Endothelial cell of umbilical vein (primary cell): ENCODE measurements around the gene ADA. TPM values are rescaled to one million over a fixed set of nuclear protein-coding genes. Genes with fewer than 3 reads are reported as not detected.

Experiments
- BruUV-seq: library from RNA; stranded (reverse); fragments of 400-500 nt; replicated peaks from 2 replicates; lab custom pipeline; 2021; lab: Mats Ljungman, UMichigan
- CTCF ChIA-PET: fragments of 300-600, 350-600 bp; sonication (Branson Sonifier 250); formaldehyde crosslinking; loops from one replicate; lab custom pipeline; 2021; ENCODE audit warnings: antibody characterized with exemption, inconsistent platforms; lab: Charles Lee
- POLR2A ChIA-PET: fragments of 300-600, 350-600 bp; sonication (Branson Sonifier 250); formaldehyde crosslinking; loops from one replicate; lab custom pipeline; 2021; ENCODE audit warnings: antibody characterized with exemption, inconsistent platforms; lab: Charles Lee
- DNase-seq: peaks from one replicate; pipeline ENCODE4 v3.0.0-alpha.2; 2011; ENCODE audit warnings: low read depth, low spot score
- FAIRE-seq: peaks from 2 replicates; lab custom pipeline; 2011; peaks lifted over from hg19 to GRCh38; lab: Jason Lieb, UNC
- H2AFZ ChIP-seq: 2 replicates; pipeline ENCODE4 v1.6.0; 2012; ENCODE audit warnings: low read depth, low read length, control low read depth, inconsistent platforms
- H3K27ac ChIP-seq: 2 replicates; pipeline ENCODE4 v1.5.1; 2011; ENCODE audit warnings: low read depth, mild to moderate bottlenecking, control low read depth, low read length, moderate library complexity; ENCODE audit not compliant: insufficient read depth
- H3K27me3 ChIP-seq, 2 experiments: 2 replicates each; pipeline versions ENCODE4 v1.6.0 to v1.6.1; 2011; ENCODE audit warnings: low read length in 2 of 2, mixed read lengths in 1 of 2; ENCODE audit not compliant: control insufficient read depth in 2 of 2, insufficient read depth in 2 of 2
- H3K36me3 ChIP-seq, 2 experiments: 2 replicates in 1 of 2; 3 replicates in 1 of 2; pipeline ENCODE4 v1.5.1; 2011; ENCODE audit warnings: low read length in 2 of 2, mild to moderate bottlenecking in 1 of 2, moderate library complexity in 1 of 2; ENCODE audit not compliant: control insufficient read depth in 2 of 2, insufficient read depth in 2 of 2; ENCODE audit errors: extremely low read depth in 1 of 2
- H3K4me1 ChIP-seq: 3 replicates; pipeline ENCODE4 v1.5.1; 2011; ENCODE audit warnings: mild to moderate bottlenecking, low read length; ENCODE audit not compliant: control insufficient read depth, insufficient read depth; ENCODE audit errors: extremely low read depth
- H3K4me2 ChIP-seq: 2 replicates; pipeline ENCODE4 v1.6.1; 2011; ENCODE audit warnings: low read length, control low read depth, mixed read lengths; ENCODE audit not compliant: insufficient read depth
- H3K4me3 ChIP-seq, 3 experiments: fragments of 200-600 bp in 1 of 3; sonication (generic), shearing (Covaris generic) in 1 of 3; replicated peaks in 1 of 3; 2 replicates each; pipeline ENCODE4 v1.5.1; 2011 to 2016; ENCODE audit warnings: control low read depth in 3 of 3, low read length in 3 of 3, mild to moderate bottlenecking in 2 of 3, inconsistent platforms in 1 of 3, low read depth in 1 of 3, moderate library complexity in 1 of 3; ENCODE audit not compliant: insufficient read depth in 1 of 3
- H3K79me2 ChIP-seq: 2 replicates; pipeline ENCODE4 v1.6.0; 2012; ENCODE audit warnings: low read length, inconsistent platforms; ENCODE audit not compliant: control insufficient read depth, insufficient read depth
- H3K9ac ChIP-seq: replicated peaks from 2 replicates; pipeline ENCODE3; 2011; ENCODE audit warnings: low read length, control low read depth; ENCODE audit not compliant: insufficient read depth; ENCODE audit errors: extremely low read depth
- H3K9me1 ChIP-seq: replicated peaks from 3 replicates; pipeline ENCODE4 v1.6.0; 2011; ENCODE audit warnings: mild to moderate bottlenecking, low read length; ENCODE audit not compliant: control insufficient read depth, insufficient read depth; ENCODE audit errors: extremely low read depth
- H3K9me3 ChIP-seq: replicated peaks from 2 replicates; pipeline ENCODE4 v1.5.1; 2012; ENCODE audit warnings: low read length, inconsistent platforms; ENCODE audit not compliant: control insufficient read depth, insufficient read depth
- H4K20me1 ChIP-seq: replicated peaks from 2 replicates; pipeline ENCODE3; 2011; ENCODE audit warnings: mild to moderate bottlenecking, low read length; ENCODE audit not compliant: control insufficient read depth, insufficient read depth; ENCODE audit errors: extremely low read depth
- CTCF ChIP-seq, 2 donors: IDR thresholded peaks; 1 replicate in 1 of 2; 2 replicates in 1 of 2; pipeline ENCODE4 v1.5.1; 2011; ENCODE audit warnings: low read length in 2 of 2, mild to moderate bottlenecking in 2 of 2, moderate library complexity in 2 of 2, control low read depth in 1 of 2, inconsistent platforms in 1 of 2, low read depth in 1 of 2; ENCODE audit not compliant: insufficient read depth in 1 of 2; ENCODE audit errors: extremely low read depth in 1 of 2
- EZH2 ChIP-seq: IDR thresholded peaks from 2 replicates; pipeline ENCODE4 v1.6.1; 2012; ENCODE audit warnings: borderline replicate concordance, low read depth, mild to moderate bottlenecking, moderate library complexity, low read length, inconsistent platforms; ENCODE audit not compliant: severe bottlenecking
- GATA2 ChIP-seq: IDR thresholded peaks from 2 replicates; pipeline ENCODE4 v1.7.0; 2011; ENCODE audit warnings: low read depth, mild to moderate bottlenecking, moderate library complexity, mixed read lengths, low read length; ENCODE audit not compliant: insufficient read length, insufficient read depth
- JUN ChIP-seq: IDR thresholded peaks from 2 replicates; pipeline ENCODE4 v1.6.1; 2011; ENCODE audit warnings: borderline replicate concordance, low read depth; ENCODE audit not compliant: insufficient read length, insufficient read depth
- MAX ChIP-seq: IDR thresholded peaks from 2 replicates; pipeline ENCODE4 v1.6.1; 2011; ENCODE audit not compliant: insufficient read depth, insufficient read length
- MYC ChIP-seq: IDR thresholded peaks from one replicate; pipeline ENCODE4 v1.6.1; 2011; ENCODE audit warnings: mild to moderate bottlenecking, low read depth, low read length
- POLR2A ChIP-seq: IDR thresholded peaks from 2 replicates; pipeline ENCODE4 v1.6.1; 2012; ENCODE audit warnings: low read depth, mild to moderate bottlenecking, control low read depth, low read length
- dilution Hi-C: fragments of 300-500 bp; cut with MboI; formaldehyde crosslinking; loops from one replicate; pipeline ENCODE4 v1.15.0; 2019; ENCODE audit warnings: low sequenced_read_pairs; ENCODE audit not compliant: extremely low pct_ligation_motif_present
- intact Hi-C: fragments of 100-400 bp; cut with micrococcal nuclease; formaldehyde crosslinking; loops from one replicate; pipeline ENCODE4 v1.10.0; 2022
- polyA plus RNA-seq, 4 experiments: library from polyadenylated mRNA; depleted of rRNA in 3 of 4; stranded (reverse) in 3 of 4; unstranded in 1 of 4; fragments of >200 nt; gene quantifications; 2 replicates each; pipeline versions ENCODE4 v1.2.1 to v1.2.3, GENCODE V29; 2011 to 2012; ENCODE audit warnings: missing spikeins in 1 of 4
- total RNA-seq: library from RNA; stranded (reverse); gene quantifications from 2 replicates; pipeline ENCODE4 v1.2.3, GENCODE V29; 2021

ADA gene
- total and polyA plus RNA-seq, 2 donors (not counting 3 experiments of a cell fraction or from before 2014, with no cell fraction given) = 26.3 to 33.1 TPM

GRCh38 chr20:44626278-44626677, 25.2 kb downstream of the ADA start:
- FAIRE-seq (no peak), DNase-seq (no peak)
- Histone ChIP-seq H4K20me1 (no peaks in the 10 kb centered on the region), H3K4me1 (no peaks in the 10 kb centered on the region), H3K9me3 (no peaks in the 10 kb centered on the region), H2AFZ (no peak overlapping the region), H3K27me3 (no peaks in the 10 kb centered on the region), H3K79me2 (no peaks in the 10 kb centered on the region), H3K4me2 (no peak overlapping the region), H3K27ac (no peak overlapping the region), H3K9ac (no peak overlapping the region), H3K4me3 (no peak overlapping the region), H3K9me1 (no peaks in the 10 kb centered on the region), H3K36me3 (peaks cover 0 to 3% of the 10 kb centered on the region in 2 experiments)
- no TSS peak for BruUV-seq
- TF ChIP-seq JUN = no peak
- TF ChIP-seq GATA2 = no peak
- no peak for TF ChIP-seq CTCF (IDR thresholded peaks at IDR 0.05; ENCODE audit: extremely low read depth in 1 of 2, insufficient read depth in 1 of 2, low read depth in 1 of 2, low read length in 2 of 2)
- TF ChIP-seq EZH2 = no peak
- no peak for TF ChIP-seq MAX
- no peak for TF ChIP-seq POLR2A
- TF ChIP-seq MYC = no peak
- ChIA-PET CTCF (interaction anchor here (0.5 to 1.2 kb wide), 2 partner anchors 57 to 241 kb away, joined by 3 to 6 read pairs; no protein-coding TSS in a partner anchor), POLR2A (no interaction called here)
- intact Hi-C loops (no loop called here), dilution Hi-C loops (no loop called here)
